Hepatic stellate cell (primary cell): ENCODE measurements around the gene MAP1LC3A.
"Not testable (repeated sequence)": the region's sequence is repeated elsewhere in the genome, so short reads cannot be mapped to it uniquely, and the experiment has no call there.

Experiments used
- DNase-seq: peaks from one replicate; pipeline ENCODE4 v3.0.0; 2011; ENCODE audit warnings: low spot score

The MAP1LC3A gene

DNA sequence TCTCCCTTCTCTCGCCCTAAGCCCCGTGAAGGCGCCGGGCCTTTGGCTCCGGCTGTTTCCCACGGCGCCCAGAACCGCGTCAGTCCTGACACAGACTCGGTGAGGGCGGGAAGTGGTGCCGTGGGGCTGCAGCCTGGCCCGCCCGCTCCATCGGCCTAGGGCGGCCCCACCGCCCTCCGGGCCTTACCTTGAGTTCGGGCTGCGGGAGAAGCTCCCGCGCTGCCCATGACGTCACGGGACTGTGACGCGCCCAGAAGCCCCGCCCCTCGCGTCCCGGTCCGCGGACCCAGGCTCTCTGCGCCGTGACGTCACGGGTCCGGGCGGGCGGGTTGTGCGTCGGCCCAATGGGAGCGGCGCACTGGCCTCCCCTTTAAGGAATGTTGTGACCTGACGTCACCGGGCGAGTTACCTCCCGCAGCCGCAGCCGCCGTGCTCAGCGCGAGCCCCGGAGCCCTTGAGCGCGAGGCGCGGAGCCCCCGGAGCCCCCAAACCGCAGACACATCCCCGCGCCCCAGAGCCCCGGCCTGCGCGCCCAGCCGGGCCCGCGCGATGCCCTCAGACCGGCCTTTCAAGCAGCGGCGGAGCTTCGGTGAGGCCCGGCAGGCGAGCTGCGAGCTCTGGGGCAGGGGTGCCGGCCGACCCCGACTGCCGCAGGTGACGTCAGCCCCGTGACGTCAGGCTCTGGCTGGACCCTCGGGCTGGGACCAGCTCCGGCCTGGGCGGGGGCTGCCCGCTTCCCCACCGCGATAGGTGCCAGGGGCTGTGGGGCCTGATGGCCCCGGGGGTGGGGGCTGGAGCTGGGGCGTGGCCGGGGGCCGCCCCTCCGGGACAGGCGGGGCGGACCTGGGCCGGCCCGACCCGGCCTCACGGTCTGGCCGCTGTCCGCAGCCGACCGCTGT is at the start of gene MAP1LC3A:
MAP1LC3A (plus strand) TSS at position 399 of the 899 bp plus-strand sequence; CDS start at position 550, 151 bp downstream.
- peak; percentile 97 for DNase-seq

DNA sequence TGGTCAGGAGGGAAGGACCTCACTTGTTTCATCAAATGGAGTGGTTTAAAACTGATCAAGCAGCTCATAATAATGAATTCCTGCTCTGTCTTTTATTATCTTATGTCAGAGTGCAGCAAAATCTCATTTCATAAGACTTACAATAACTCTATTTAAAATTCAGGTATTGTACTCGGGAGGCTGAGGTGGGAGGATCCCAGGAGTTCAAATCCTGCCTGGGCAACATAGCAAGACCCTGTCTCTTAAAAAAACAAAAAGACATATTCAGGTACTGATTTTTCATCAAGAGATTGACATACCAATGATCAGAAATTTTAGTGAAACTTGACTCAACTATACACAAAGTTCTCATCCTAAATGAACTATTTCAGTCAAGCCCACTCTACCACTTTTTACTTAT is 47.9 kb upstream of the MAP1LC3A start:
- no peak for DNase-seq

DNA sequence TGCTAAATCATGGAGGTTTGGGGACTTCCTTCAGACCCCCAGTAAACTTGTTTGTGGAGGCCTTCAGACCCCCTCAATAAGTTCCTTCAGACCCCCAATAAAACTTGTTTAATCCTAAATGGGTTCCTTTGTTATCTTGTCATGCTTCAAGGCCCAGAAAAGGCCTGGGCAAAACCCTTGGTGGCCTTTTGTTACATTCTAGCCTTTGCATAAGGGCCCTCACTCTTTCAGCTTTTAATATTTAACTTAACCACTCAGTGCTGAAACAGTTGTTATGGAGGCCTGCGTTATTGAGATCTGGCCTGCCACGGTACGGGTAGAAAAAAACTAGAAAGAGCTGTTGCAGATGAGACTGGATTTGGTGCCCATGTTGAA is 46.6 kb upstream of the MAP1LC3A start:
- no peak for DNase-seq

DNA sequence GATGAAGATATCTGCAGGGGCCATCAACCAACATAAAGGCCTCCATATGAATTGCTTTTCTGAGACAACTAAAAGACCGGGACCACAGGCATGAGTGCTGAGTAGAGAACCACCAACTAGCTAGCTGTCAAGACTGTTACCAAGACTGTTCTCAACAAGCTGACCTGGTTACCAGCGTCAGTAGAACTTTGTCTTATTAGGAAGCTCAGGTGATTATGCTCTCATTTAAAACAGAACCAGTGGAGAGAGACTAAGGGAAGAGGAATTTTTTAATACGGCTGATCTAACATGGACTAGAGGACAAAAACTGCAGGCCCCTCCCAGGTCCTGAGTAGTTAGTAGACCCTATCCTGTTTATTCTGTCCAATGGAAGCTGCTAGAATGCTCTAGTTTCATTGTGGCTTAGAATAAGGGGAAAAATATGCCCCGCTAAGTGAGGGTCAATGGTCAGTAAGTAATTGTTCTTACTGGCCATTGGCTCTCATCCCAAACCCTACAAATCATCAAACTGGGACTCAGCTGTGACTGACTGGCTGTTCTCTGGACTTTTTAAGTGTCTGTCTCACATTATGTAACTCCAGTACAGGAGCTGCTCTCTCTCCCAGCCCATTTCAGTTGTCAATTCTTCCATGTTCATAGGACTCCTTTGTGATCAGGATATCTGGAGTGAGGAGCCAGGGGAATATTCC is 46.1 kb upstream of the MAP1LC3A start:
- no peak for DNase-seq

DNA sequence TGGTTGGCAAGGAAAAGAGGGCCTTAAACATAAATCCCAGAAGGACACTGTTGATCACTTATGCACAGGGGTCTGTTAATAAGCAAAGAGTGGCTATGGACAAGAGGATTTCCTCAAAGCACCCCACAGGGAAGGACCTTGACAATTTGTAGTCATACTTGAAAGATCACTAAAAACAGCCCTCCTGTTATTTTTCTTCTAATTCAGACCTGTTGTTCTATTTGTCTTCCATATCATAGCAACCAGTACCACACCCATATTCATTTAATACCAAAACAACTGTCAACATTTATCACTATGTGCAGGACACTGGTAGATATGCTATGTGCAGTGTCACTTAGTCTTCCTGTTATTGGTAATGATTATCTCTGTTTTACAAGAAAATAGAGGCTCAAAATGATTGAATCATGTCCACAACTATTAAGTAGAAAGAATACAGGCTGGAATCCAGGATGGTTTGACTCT is 45.5 kb upstream of the MAP1LC3A start:
- DNase-seq: no peak

DNA sequence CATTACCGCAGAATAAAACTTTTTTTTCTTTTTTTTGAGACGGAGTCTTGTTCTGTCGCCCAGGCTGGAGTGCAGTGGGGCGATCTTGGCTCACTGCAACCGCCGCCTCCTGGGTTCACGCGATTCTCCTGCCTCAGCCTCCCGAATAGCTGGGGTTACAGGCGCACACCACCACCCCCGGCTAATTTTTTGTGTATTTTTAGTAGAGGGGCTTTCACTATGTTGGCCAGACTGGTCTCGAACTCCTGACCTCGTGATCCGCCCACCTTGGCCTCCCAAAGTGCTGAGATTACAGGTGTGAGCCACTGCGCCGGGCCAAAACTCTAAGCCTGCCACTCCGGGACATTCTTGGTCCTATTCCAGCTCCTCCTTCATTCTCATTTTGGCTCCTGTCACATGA is 44.5 kb upstream of the MAP1LC3A start:
- not testable (repeated sequence) for DNase-seq

DNA sequence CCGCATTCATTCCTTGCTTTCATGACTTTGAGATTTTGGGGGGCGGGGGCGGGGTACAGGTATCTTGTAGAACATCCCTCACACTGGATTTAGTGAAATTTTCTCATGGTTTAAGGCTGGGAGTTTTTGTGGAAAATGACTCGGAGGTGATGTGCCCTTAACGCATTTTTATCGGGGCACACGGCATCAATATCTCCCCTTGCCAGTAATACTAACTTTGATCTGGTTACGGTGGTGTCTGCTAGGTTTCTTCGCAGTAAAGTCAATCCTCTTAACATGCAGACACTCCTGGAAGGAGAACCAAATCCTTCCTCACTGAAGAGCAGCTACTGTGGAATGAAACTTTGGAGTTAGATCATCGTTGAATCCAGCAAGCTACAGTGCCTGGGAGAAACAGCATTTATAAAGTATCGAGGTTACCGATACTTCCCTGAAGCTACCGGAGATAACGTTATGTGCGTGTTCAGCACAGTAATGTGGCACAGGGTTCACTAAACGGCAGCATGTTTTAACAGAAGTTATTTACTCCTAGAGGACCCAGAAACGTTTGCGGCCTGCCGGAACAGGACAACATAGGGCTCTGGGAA is 43.5 kb upstream of the MAP1LC3A start:
- peak; percentile 20 for DNase-seq

DNA sequence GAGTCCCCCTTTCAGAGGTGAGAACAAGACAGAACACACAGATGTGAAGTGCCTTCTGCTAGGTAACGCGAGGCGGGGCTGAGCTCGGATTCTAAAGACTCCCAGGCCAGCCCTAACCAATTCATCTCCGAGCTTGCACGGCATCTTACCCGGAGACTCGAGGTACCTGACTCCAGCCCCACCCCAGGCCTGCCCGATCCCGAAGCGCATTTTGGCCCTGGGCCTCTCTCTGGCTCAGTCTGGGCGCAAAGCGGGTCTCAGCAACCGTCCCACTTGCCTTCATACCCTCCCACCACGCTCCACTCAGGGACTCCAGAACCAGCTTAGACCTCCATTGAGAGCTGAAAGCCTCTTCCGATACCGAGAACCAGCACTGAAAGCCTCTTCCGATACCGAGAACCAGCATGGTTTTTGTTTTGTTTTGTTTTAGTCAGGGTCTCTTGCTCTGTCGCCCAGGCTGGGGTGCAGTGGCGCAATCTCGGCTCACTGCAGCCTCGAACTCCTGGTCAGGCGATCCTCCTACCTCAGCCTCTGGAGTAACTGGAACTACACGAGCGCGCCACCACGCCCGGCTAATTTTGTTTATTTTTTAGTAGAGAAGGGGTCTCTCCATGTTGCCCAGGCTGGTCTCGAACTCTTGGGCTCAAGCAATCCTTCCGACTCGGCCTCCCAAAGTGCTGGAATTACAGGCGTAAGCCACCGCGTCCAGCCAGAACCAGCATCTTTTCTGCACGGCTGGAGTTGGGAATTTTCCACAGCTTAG is 42.9 kb upstream of the MAP1LC3A start:
- peak; percentile 21 for DNase-seq

DNA sequence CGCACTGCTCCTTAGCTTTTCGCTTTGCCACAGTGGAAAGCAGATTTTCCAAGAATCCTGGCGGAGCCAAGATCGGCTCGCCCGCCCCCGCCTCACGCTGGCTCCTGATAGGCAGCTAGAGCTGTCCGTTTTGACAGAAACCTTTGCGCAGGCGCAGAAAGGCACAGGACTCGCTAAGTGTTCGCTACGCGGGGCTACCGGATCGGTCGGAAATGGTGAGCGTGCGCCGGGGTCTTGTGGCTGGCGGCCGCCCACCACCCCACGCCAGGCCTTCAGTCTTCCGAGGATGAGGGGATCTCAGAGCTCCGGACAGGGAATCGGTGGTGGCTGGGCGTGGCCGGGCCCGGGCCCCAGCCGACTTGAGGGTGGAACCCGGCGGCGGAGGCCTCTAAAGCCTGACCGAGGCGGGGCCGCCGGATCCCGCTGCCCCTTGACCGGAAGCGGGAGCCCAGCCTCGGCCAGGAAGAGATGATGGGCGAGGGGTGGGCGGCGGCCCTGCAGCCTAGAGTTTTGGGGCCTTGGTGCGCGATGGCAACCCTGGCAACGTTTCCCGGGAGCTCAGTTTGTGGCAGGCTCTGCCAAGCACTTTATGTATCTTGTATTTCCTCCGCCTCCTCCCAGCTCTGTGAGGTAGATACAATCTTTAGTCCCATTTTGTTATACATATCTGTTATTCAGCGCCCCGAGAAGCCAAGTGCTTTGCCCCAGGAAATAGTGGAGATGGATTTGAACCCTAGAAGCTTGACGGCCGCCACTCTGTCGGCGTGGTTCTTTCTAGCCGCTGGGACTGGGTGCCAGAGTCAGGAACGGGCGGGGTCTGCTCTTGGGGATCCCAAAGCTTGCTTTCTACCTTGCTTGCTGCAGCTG is 42.0 kb upstream of the MAP1LC3A start, which contains the start of gene DYNLRB1:
DYNLRB1 (plus strand) TSS at position 176 of the 867 bp plus-strand sequence; CDS start at position 213, 37 bp downstream.
- DNase-seq: peak; percentile 94

DNA sequence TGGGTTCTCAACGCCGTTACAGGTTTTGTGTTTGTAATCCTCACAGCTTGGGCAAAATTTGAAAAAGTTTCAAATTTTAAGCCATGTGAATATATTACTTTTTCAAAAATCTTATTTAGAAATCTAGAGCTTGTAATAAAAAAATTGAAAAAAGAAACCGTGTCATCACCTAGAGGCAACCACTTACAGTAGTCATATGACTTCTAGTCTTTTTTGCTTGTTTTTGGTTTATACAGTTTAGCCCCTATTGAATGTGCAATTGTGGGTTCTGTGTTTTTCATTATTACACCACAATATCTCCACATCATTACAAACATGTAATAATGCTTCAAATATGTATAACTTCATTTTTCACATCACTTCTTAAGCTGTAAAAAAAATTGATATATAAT is 41.4 kb upstream of the MAP1LC3A start:
- DNase-seq: no peak

DNA sequence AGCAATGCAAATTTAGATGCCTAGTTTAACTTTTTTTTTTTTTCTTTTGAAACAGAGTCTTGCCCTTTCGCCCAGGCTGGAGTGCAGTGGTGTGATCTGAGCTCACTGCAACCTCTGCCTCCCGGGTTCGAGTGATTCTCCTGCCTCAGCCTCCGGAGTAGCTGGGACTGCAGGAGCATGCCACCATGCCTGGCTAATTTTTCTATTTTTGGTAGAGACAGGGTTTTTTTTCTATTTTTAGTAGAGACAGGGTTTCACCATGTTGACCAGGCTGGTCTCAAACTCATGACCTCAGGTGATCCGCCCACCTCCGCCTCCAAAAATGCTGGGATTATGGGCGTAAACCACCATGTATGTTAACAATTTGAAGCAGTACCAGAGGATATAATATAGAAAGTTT is 39.7 kb upstream of the MAP1LC3A start:
- not testable (repeated sequence) for DNase-seq

DNA sequence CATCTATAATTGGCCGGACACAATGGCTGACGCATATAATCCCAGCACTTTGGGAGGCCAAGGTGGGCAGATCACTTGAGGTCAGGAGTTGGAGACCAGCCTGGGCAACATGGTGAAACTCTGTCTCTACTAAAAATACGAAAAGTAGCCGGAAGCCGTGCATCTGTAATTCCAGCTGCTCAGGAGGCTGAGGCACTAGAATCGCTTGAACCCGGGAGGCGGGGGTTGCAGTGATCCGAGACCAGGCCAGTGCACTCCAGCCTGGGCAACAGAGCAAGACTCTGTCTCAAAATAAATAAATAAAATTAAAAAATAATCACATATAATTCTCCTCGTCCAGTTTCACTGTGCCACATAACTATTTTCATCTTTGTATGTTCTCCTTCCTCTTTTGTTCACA is 38.7 kb upstream of the MAP1LC3A start:
- not testable (repeated sequence) for DNase-seq

DNA sequence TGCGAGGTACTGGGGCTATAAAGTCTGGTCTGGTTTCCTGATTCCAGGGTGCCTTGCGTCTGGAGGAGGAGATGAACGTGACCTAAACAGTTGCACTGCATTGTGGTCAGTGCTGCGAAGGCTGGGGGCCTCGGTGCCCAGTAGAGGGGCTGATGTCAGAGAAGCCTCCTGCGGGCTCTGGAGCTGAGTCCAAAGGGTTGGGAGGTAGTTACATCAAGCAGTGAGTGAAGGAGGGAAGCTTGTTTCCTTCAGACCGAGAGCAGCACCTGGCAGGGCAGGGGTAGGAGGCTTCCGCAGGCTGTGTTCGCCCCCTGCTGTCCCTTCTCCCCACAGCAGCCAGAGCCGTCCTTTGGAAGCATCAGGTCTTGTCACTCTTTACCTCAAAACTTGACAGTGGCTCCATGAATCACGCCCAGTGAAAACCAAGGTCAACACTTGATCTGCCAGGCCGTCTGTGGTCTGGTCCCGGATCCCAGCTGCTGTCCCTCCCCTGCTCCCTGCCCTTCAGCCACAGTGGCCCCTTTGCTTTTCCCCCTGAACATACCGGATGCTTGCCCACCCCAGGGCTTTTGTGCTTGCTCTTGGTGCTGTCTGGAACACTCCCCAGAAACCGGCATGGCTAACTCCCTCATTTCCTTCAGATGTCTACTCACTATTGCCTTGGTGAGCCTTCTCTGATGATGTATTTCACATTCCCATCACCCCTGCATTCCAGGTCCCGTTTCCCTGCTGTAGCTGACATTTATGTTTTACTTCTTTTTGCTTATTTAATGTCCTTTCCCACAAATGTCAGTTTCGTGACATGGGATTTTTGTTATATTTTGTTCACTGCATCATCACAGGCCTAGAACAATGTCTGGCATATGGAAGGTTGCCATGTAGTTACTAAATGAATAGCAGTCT is 35.3 kb upstream of the MAP1LC3A start:
- DNase-seq: peak; percentile 65

DNA sequence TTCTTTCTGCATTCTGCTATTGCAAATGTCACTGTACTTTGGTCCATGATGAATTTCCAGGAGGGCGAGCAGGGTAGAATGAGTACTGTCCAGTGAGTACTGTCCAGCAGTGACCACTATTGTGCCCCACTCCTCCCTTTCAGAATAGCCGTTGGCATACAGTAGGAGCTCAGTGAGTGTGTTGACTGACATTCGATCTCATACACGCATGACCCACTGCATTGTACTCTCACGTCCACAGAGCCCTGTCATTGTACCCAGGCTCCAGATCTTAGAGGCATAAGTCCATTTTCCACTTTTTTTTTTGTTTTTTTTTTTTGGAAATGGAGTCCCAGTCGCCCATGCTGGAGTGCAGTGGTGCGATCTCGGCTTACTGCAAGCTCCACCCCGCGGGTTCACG is 34.1 kb upstream of the MAP1LC3A start:
- DNase-seq: no peak

DNA sequence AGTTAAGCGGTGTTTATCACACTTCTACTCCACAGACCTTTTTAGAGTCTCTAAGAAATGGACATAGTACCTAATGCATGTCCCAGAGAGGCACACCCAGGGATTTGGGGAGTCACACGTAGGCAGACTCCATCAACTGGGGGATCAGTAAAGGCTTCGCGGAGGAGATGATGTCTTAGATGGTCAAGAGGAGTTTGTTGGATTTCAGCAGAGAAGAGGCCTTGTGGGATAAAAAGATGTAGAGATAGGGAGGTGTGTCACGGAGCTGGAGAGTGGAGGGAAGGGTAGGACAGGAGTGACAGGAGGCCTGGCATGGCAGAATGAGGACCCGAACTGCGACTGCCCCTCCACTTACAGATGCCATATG is 33.2 kb upstream of the MAP1LC3A start:
- DNase-seq: no peak

DNA sequence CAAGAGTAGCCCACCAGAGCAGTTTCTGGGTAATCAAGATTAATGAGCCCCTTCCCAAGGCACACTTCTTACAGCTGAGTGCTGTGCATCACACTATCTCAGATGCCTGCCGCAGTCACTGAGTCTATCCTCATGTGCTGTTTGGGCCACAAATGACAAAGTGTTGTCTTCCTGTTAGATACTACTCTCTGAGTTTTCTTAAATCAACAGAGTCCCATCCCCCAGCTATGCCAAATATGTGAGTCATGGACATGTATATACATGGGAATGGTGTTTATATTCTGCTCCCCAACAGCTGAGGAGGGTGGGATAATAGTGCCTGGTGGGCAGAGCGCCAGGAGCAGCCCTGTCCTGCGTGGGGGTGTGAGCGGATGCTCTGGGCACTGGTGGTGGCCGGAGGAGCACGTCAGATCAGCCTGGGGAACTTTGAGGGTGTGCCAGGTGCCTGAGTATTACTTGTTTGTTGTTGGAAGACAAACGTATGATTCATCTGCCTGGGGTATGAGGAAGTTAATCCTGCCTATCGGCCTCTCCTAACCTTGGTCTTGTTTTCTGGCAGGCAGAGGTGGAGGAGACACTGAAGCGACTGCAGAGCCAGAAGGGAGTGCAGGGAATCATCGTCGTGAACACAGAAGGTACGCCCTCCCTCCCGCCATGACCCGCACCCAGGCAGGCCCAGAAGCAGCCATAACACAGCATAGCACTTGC is 32.7 kb upstream of the MAP1LC3A start:
- DNase-seq: peak; percentile 95

DNA sequence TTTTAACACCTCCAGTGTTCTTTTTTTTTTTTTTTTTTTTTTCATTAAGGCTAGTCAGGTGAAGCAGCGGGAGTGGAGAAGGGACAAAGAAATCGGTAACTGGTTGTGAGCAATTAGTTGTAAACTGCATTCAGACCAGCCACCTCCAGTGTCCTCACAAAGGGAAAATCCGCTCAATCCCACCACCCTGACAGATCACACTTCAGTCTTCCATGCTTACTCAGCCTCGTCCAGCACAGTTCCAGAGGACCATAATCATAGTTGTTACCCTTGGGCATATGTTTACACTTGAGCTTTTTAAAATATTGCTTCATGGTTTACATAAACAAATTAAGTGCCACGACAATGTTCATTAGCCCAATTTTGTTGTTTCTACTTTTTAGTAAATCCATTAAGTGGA is 32.1 kb upstream of the MAP1LC3A start:
- DNase-seq: no peak

DNA sequence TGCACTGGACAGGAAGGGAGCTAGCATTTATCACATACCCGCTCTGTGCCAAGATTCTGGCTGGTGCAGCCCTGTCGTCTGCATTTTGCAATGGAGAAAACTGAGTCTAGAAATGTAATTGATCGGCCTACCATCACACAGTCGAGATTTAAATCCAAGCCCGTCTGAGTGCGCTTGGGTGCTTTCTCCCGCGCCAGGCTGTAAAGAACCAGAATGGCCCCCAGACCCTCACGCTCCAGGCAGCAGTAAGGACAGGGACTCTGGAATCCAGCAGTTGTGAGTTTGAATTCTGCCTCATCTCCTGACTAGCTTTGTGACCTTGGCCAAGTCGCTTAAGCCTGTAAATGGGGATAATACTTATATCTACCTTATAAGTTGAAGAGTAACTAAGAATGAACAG is 31.5 kb upstream of the MAP1LC3A start:
- DNase-seq: no peak

DNA sequence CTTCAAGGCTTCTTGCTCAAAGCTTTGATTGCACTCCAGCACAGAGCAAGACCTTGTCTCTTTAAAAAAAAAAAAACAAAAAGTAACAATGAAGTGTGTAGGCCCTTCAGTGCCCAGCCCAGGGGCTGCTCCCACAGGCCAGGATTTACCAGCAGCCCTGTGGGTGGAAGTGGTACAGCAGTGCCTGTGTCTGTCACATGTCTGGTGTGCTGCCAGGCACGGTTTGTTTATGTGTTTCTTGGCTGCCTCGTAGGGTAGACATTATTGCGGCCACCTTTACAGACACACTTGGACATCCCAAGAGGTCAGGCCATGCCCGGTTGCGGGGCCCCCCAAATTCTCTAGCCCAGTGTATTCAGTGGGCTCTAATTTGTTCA is 29.6 kb upstream of the MAP1LC3A start:
- no peak for DNase-seq
